Sciatic nerve (tissue), 2 donors: ENCODE results near the gene LPCAT1. TPM values are rescaled to one million over a fixed set of nuclear protein-coding genes. Genes with fewer than 3 reads are reported as not detected.

Experiments used
- ATAC-seq: fragments of 200-7000 bp; cut with Tn5 transposase; one replicate; pipeline ENCODE4 v1.9.1; 2020; ENCODE audit warnings: mild to moderate bottlenecking, moderate library complexity
- DNase-seq: peaks from one replicate; pipeline ENCODE4 v3.0.0-alpha.2; 2020; ENCODE audit warnings: low spot score
- intact Hi-C: fragments of 100-400 bp; cut with DNase I; formaldehyde crosslinking; loops from one replicate; pipeline ENCODE4 v1.14.2; 2022
- total RNA-seq: library from RNA; stranded (reverse); fragmentation: NEBNext Ultra II Directional; extraction: Animal tissue kit (Norgen Biotek cat#: 25700); gene quantifications from one replicate; pipeline ENCODE4 v1.2.1, GENCODE V29; 2021
- donor health status: DM: no; HTN: no; CAD: no.
- donor health status: DM: no; HTN: no; CAD: no.

LPCAT1 gene
- total RNA-seq, 1 donor from 2014 or later, result 44.4 TPM

- ATAC-seq (peak; percentile 67), DNase-seq (no peak)
- intact Hi-C loops, result no loop called here
Observed at GRCh38 chr5:1488882-1489680, 34.7 kb downstream of the LPCAT1 start.

- intact Hi-C loops, result no loop called here
- ATAC-seq (no peak), DNase-seq (no peak)
Observed at GRCh38 chr5:1487079-1487764, 36.5 kb downstream of the LPCAT1 start.

- DNase-seq, result no peak
- intact Hi-C loops, result no loop called here
- ATAC-seq, result no peak
Observed at GRCh38 chr5:1486271-1486670, 37.5 kb downstream of the LPCAT1 start.

GRCh38 chr5:1485579-1486118, 38.1 kb downstream of the LPCAT1 start:
- intact Hi-C loops, result no loop called here
- ATAC-seq, result no peak
- no peak for DNase-seq

- ATAC-seq (no peak), DNase-seq (no peak)
- intact Hi-C loops, result no loop called here
Observed at GRCh38 chr5:1484730-1485578, 38.8 kb downstream of the LPCAT1 start.

GRCh38 chr5:1483856-1484729, 39.7 kb downstream of the LPCAT1 start:
- ATAC-seq (no peak), DNase-seq (no peak)
- intact Hi-C loops, result no loop called here

- DNase-seq (no peak), ATAC-seq (no peak)
- intact Hi-C loops, result no loop called here
Observed at GRCh38 chr5:1483064-1483463, 40.7 kb downstream of the LPCAT1 start.

- DNase-seq (no peak), ATAC-seq (no peak)
- intact Hi-C loops, result no loop called here
Observed at GRCh38 chr5:1481959-1482331, 41.8 kb downstream of the LPCAT1 start.

- no peak for DNase-seq
- intact Hi-C loops, result no loop called here
- no peak for ATAC-seq
Observed at GRCh38 chr5:1481266-1481958, 42.3 kb downstream of the LPCAT1 start.

- DNase-seq, result no peak
- intact Hi-C loops, result no loop called here
- no peak for ATAC-seq
Observed at GRCh38 chr5:1480806-1481205, 43.0 kb downstream of the LPCAT1 start.

GRCh38 chr5:1480217-1480616, 43.5 kb downstream of the LPCAT1 start:
- DNase-seq (peak; percentile 76), ATAC-seq (peak; percentile 53)

GRCh38 chr5:1479581-1480188, 44.1 kb downstream of the LPCAT1 start:
- ATAC-seq (peak; percentile 60), DNase-seq (no peak)
- intact Hi-C loops, result no loop called here

More at GRCh38 chr5:1480217-1480616, 43.5 kb downstream of the LPCAT1 start:
- intact Hi-C loops, result no loop called here

GRCh38 chr5:1479066-1479465, 44.7 kb downstream of the LPCAT1 start:
- intact Hi-C loops, result no loop called here
- DNase-seq, result no peak

GRCh38 chr5:1478271-1479035, 45.3 kb downstream of the LPCAT1 start:
- intact Hi-C loops, result no loop called here
- no peak for DNase-seq

More at GRCh38 chr5:1479066-1479465, 44.7 kb downstream of the LPCAT1 start:
- ATAC-seq, result no peak

GRCh38 chr5:1477341-1477740, 46.4 kb downstream of the LPCAT1 start:
- no peak for DNase-seq
- ATAC-seq, result peak; percentile 79
- intact Hi-C loops, result no loop called here

More at GRCh38 chr5:1478271-1479035, 45.3 kb downstream of the LPCAT1 start:
- no peak for ATAC-seq

GRCh38 chr5:1476967-1477310, 46.8 kb downstream of the LPCAT1 start:
- ATAC-seq (no peak), DNase-seq (no peak)
- intact Hi-C loops, result no loop called here
